Neuronal stem cell (in vitro differentiated cells): ENCODE data around the gene KNL1.

Source experiments
- DNase-seq: peaks from one replicate; pipeline ENCODE4 v3.0.0-alpha.2; 2013; ENCODE audit warnings: low spot score
- H2AFZ ChIP-seq: one replicate; pipeline ENCODE4 v1.6.1; 2013; ENCODE audit warnings: mild to moderate bottlenecking, low read length, inconsistent platforms
- H2AK5ac ChIP-seq: 2 replicates; pipeline ENCODE4 v1.6.1; 2013; ENCODE audit warnings: low read depth, mild to moderate bottlenecking, inconsistent platforms, low read length, moderate library complexity, mixed read lengths
- H2BK120ac ChIP-seq: 2 replicates; pipeline ENCODE4 v1.6.1; 2013; ENCODE audit warnings: low read depth, mild to moderate bottlenecking, inconsistent platforms, low read length, moderate library complexity, mixed read lengths
- H2BK12ac ChIP-seq: one replicate; pipeline ENCODE4 v1.6.1; 2013; ENCODE audit warnings: low read length, inconsistent platforms
- H2BK15ac ChIP-seq: 2 replicates; pipeline ENCODE4 v1.6.1; 2013; ENCODE audit warnings: mild to moderate bottlenecking, low read length, inconsistent platforms, mixed read lengths
- H2BK5ac ChIP-seq: one replicate; pipeline ENCODE4 v1.6.1; 2013; ENCODE audit warnings: inconsistent platforms, mild to moderate bottlenecking, low read length, moderate library complexity
- H3K14ac ChIP-seq: one replicate; pipeline ENCODE4 v1.6.1; 2013; ENCODE audit warnings: low read length, inconsistent platforms
- H3K18ac ChIP-seq: 2 replicates; pipeline ENCODE4 v1.6.1; 2013; ENCODE audit warnings: low read length, inconsistent platforms
- H3K23ac ChIP-seq: 2 replicates; pipeline ENCODE4 v1.6.1; 2013; ENCODE audit warnings: low read depth, mild to moderate bottlenecking, mixed read lengths, low read length, inconsistent platforms; ENCODE audit not compliant: poor library complexity
- H3K27ac ChIP-seq: replicated peaks from 3 replicates; pipeline ENCODE4 v1.5.1; 2013; ENCODE audit warnings: low read length, inconsistent platforms
- H3K27me3 ChIP-seq, 3 experiments: 2 replicates each; pipeline ENCODE4 v1.6.1; 2013; ENCODE audit warnings: low read length in 3 of 3, mild to moderate bottlenecking in 2 of 3, inconsistent platforms in 1 of 3, low read depth in 1 of 3, mixed read lengths in 1 of 3, moderate library complexity in 1 of 3; ENCODE audit not compliant: control insufficient read depth in 3 of 3, insufficient read depth in 3 of 3
- H3K36me3 ChIP-seq, 2 donors: replicated peaks in 1 of 2; 2 replicates each; pipeline ENCODE4 v1.6.1; 2013; ENCODE audit warnings: low read length in 2 of 2; ENCODE audit not compliant: control insufficient read depth in 2 of 2, insufficient read depth in 2 of 2
- H3K4ac ChIP-seq: 2 replicates; pipeline ENCODE4 v1.6.1; 2013; ENCODE audit warnings: inconsistent platforms, mild to moderate bottlenecking, low read length, moderate library complexity
- H3K4me1 ChIP-seq, 2 donors: 1 replicate in 1 of 2; 2 replicates in 1 of 2; pipeline ENCODE4 v1.6.1; 2013; ENCODE audit warnings: low read length in 2 of 2, low read depth in 1 of 2; ENCODE audit not compliant: control insufficient read depth in 2 of 2, insufficient read depth in 1 of 2
- H3K4me2 ChIP-seq: one replicate; pipeline ENCODE4 v1.6.1; 2013; ENCODE audit warnings: mild to moderate bottlenecking, low read length, inconsistent platforms; ENCODE audit not compliant: insufficient read depth, poor library complexity, severe bottlenecking
- H3K4me3 ChIP-seq, 2 donors: 2 replicates each; pipeline ENCODE4 v1.5.1; 2013; ENCODE audit warnings: low read length in 2 of 2, mild to moderate bottlenecking in 2 of 2, inconsistent platforms in 1 of 2, moderate library complexity in 1 of 2
- H3K79me1 ChIP-seq: one replicate; pipeline ENCODE4 v1.6.1; 2013; ENCODE audit warnings: low read depth, mild to moderate bottlenecking, inconsistent platforms, low read length, moderate library complexity
- H3K9ac ChIP-seq: one replicate; pipeline ENCODE4 v1.6.1; 2013; ENCODE audit warnings: mild to moderate bottlenecking, low read depth, low read length, inconsistent platforms; ENCODE audit not compliant: poor library complexity
- H3K9me3 ChIP-seq, 2 donors: replicated peaks in 1 of 2; 2 replicates each; pipeline versions ENCODE3 to v1.6.1; 2013; ENCODE audit warnings: low read length in 2 of 2, mild to moderate bottlenecking in 2 of 2, inconsistent platforms in 1 of 2, low read depth in 1 of 2, mixed read lengths in 1 of 2, moderate library complexity in 1 of 2; ENCODE audit not compliant: control insufficient read depth in 2 of 2, insufficient read depth in 1 of 2
- H4K8ac ChIP-seq: one replicate; pipeline ENCODE4 v1.6.1; 2013; ENCODE audit warnings: low read depth, mild to moderate bottlenecking, inconsistent platforms, low read length, moderate library complexity
- H4K91ac ChIP-seq: one replicate; pipeline ENCODE4 v1.6.1; 2013; ENCODE audit warnings: low read length, low read depth, mild to moderate bottlenecking, inconsistent platforms; ENCODE audit not compliant: poor library complexity
- WGBS, 2 donors: extraction: QIAGEN DNeasy Blood & Tissue Kit; methylation state at CpG; one replicate each; pipeline ENCODE4 v1.1.7; 2013; ENCODE audit warnings: missing lambda C conversion rate in 2 of 2, mixed read lengths in 1 of 2; ENCODE audit not compliant: insufficient read length in 2 of 2, insufficient replicate concordance in 1 of 2; ENCODE audit errors: extremely low coverage in 2 of 2; 5-methylcytosine and 5-hydroxymethylcytosine counted together

KNL1 gene

GRCh38 chr15:40562691-40563090 lies 31.4 kb upstream of the KNL1 start:
- Histone ChIP-seq H3K18ac (no peak overlapping the region), H3K4me2 (no peak overlapping the region), H3K27me3 (no peaks in the 10 kb centered on the region), H3K79me1 (no peaks in the 10 kb centered on the region), H2AK5ac (no peak overlapping the region), H3K9me3 (no peaks in the 10 kb centered on the region), H3K4me1 (peaks cover 0 to 5% of the 10 kb centered on the region in 2 donors), H2BK12ac (no peak overlapping the region), H3K36me3 (peaks cover 0 to 10% of the 10 kb centered on the region in 2 donors), H3K4me3 (no peak overlapping the region), H2BK5ac (no peak overlapping the region), H4K91ac (no peak overlapping the region), H3K23ac (no peak overlapping the region), H2BK15ac (no peak overlapping the region), H2BK120ac (no peak overlapping the region), H3K4ac (no peak overlapping the region), H3K9ac (no peak overlapping the region), H4K8ac (no peak overlapping the region), H3K27ac (no peak overlapping the region), H2AFZ (no peak overlapping the region), H3K14ac (no peak overlapping the region)
- no peak for DNase-seq
- no CpG with 5 or more reads among the region's 2 CpGs for WGBS, 2 donors

GRCh38 chr15:40563426-40563825 lies 30.6 kb upstream of the KNL1 start:
- no peak overlapping the region for H2BK120ac ChIP-seq
- no peaks in the 10 kb centered on the region for H3K9me3 ChIP-seq
- DNase-seq = no peak
- no peak overlapping the region for H3K27ac ChIP-seq
- peaks cover 0 to 10% of the 10 kb centered on the region in 2 donors for H3K36me3 ChIP-seq
- no peak overlapping the region for H3K23ac ChIP-seq
- H3K14ac ChIP-seq = no peak overlapping the region
- no peak overlapping the region for H3K4ac ChIP-seq
- H3K9ac ChIP-seq = no peak overlapping the region
- H2BK5ac ChIP-seq = no peak overlapping the region
- no peak overlapping the region for H2AK5ac ChIP-seq
- H3K4me1 ChIP-seq = peaks cover 0 to 5% of the 10 kb centered on the region in 2 donors
- H3K4me2 ChIP-seq = no peak overlapping the region
- H3K79me1 ChIP-seq = no peaks in the 10 kb centered on the region
- H2BK15ac ChIP-seq = no peak overlapping the region
- H3K4me3 ChIP-seq = no peak overlapping the region
- H2BK12ac ChIP-seq = no peak overlapping the region
- H4K8ac ChIP-seq = no peak overlapping the region
- H2AFZ ChIP-seq = no peak overlapping the region
- H3K18ac ChIP-seq = no peak overlapping the region
- no peak overlapping the region for H4K91ac ChIP-seq
- no peaks in the 10 kb centered on the region for H3K27me3 ChIP-seq

GRCh38 chr15:40564591-40565332 lies 29.3 kb upstream of the KNL1 start, which contains the start of gene CCDC32:
Gene CCDC32, minus strand, starts transcription at chr15:40565042. Its CDS starts 2,027 bp downstream, at chr15:40563015.
- H3K14ac ChIP-seq = no peak within 1 kb of the TSS
- no peak within 1 kb of the TSS for H2BK15ac ChIP-seq
- no peak within 1 kb of the TSS for H3K27ac ChIP-seq
- peaks cover 5% of the 10 kb centered on the region for H3K79me1 ChIP-seq
- DNase-seq = peak; percentile 95
- H2BK5ac ChIP-seq = no peak within 1 kb of the TSS
- peaks cover 0 to 10% of the 10 kb centered on the region in 2 donors for H3K36me3 ChIP-seq
- H4K91ac ChIP-seq = no peak within 1 kb of the TSS
- H3K4me2 ChIP-seq = peak within 1 kb of the TSS; percentile 84
- peak within 1 kb of the TSS; percentile 3 for H3K18ac ChIP-seq
- peaks cover 0 to 5% of the 10 kb centered on the region in 2 donors for H3K4me1 ChIP-seq
- peak within 1 kb of the TSS; percentile 71 for H3K9ac ChIP-seq
- no peaks in the 10 kb centered on the region for H3K27me3 ChIP-seq
- H2AFZ ChIP-seq = peak within 1 kb of the TSS; percentile 90
- H2BK12ac ChIP-seq = no peak within 1 kb of the TSS
- H3K23ac ChIP-seq = no peak within 1 kb of the TSS
- no peak within 1 kb of the TSS for H2BK120ac ChIP-seq
- peak within 1 kb of the TSS; percentile 20 for H2AK5ac ChIP-seq
- H4K8ac ChIP-seq = no peak within 1 kb of the TSS
- WGBS, 2 donors = no CpG with 5 or more reads among the region's 40 CpGs
- no peaks in the 10 kb centered on the region for H3K9me3 ChIP-seq
- H3K4me3 ChIP-seq = peak within 1 kb of the TSS; percentile 63 to 90
- H3K4ac ChIP-seq = no peak within 1 kb of the TSS

- Histone ChIP-seq H3K36me3 (peaks cover 0 to 10% of the 10 kb centered on the region in 2 donors), H3K4me1 (peaks cover 4 to 11% of the 10 kb centered on the region in 2 donors), H3K9me3 (no peaks in the 10 kb centered on the region), H3K4ac (no peak overlapping the region), H3K14ac (no peak overlapping the region), H3K4me3 (peak overlapping the region in 1 of 2 donors; percentile 63), H3K27me3 (no peaks in the 10 kb centered on the region), H3K9ac (no peak overlapping the region), H2BK12ac (no peak overlapping the region), H2AK5ac (no peak overlapping the region), H3K18ac (no peak overlapping the region), H2BK5ac (no peak overlapping the region), H2BK120ac (no peak overlapping the region), H3K4me2 (peak overlapping the region; percentile 35), H3K27ac (no peak overlapping the region), H4K8ac (no peak overlapping the region), H3K79me1 (peaks cover 5% of the 10 kb centered on the region), H3K23ac (no peak overlapping the region), H4K91ac (no peak overlapping the region), H2AFZ (peak overlapping the region; percentile 90), H2BK15ac (no peak overlapping the region)
- WGBS, 2 donors = no CpG with 5 or more reads among the region's 20 CpGs
- DNase-seq = no peak
These were observed 28.5 kb upstream of the KNL1 start for GRCh38 chr15:40565333-40566238.
